Inflammatory macrophage treated with lipopolysaccharide for 4 hours (primary cell): ENCODE measurements around the gene OTOP3.

Experiments used
- DNase-seq: peaks from one replicate; pipeline ENCODE4 v3.0.0-alpha.2; 2020

The OTOP3 gene

DNA sequence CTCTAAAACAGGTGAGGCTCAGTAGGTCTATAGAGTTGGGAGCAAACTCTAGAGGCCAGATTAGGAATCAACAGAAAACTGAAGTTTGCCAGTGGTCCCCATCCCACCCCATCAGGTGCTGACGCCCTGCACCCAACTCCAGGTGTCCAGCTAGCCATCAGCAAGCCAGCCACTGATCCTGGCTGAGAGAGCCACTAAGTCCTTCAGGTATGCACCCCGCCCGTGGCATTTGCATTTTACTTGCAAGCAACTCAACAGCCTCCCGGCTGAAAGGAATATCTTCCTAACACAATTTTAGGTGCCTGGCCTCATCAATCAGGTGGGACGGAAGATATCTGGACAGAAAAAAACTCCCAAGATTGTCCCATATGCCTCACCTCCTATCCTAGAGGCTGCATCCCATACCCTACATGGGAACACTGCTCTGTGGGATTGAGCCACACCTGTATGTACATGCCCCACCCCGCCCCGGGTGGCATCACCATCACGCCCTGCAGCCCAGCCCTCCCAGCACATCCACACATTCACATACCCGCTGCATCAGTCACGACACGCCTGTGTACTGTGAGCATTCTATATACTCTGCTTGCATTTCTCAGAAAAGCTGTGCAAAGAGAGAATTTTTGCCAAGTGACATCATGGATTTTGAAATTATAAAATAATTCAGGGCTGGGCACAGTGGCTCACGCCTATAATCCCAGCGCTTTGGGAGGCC is 8.3 kb downstream of the OTOP3 start:
- no peak for DNase-seq

DNA sequence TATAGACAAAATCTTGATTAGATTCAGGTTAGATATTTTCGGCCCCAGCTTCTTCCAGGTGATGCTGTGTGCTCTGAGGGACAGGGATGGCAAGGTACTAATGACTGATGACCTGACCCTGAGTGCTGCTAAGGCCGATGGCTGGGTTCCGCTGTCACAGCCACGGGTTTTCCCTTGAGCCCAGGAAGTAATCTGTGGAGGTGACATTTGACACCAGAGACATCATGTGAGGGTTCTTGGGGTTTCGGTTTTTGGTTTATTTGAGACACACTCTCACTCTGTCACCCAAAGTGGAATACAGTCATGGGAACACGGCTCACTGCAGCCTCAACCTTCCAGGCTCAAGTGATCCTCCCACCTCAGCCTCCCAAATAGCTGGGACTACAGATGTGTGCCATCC is 9.8 kb downstream of the OTOP3 start:
- DNase-seq = peak; percentile 22

DNA sequence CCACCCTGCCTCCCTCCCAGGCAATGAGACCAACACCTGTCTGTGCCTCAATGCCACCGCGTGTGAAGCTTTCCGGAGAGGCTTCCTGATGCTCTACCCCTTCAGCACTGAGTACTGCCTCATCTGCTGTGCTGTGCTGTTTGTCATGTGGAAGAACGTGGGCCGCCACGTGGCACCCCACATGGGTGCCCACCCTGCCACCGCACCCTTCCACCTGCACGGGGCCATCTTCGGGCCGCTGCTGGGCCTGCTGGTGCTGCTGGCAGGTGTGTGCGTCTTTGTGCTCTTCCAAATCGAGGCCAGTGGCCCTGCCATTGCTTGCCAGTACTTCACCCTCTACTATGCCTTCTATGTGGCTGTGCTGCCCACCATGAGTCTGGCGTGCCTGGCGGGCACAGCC is 10.9 kb downstream of the OTOP3 start:
- DNase-seq = no peak

DNA sequence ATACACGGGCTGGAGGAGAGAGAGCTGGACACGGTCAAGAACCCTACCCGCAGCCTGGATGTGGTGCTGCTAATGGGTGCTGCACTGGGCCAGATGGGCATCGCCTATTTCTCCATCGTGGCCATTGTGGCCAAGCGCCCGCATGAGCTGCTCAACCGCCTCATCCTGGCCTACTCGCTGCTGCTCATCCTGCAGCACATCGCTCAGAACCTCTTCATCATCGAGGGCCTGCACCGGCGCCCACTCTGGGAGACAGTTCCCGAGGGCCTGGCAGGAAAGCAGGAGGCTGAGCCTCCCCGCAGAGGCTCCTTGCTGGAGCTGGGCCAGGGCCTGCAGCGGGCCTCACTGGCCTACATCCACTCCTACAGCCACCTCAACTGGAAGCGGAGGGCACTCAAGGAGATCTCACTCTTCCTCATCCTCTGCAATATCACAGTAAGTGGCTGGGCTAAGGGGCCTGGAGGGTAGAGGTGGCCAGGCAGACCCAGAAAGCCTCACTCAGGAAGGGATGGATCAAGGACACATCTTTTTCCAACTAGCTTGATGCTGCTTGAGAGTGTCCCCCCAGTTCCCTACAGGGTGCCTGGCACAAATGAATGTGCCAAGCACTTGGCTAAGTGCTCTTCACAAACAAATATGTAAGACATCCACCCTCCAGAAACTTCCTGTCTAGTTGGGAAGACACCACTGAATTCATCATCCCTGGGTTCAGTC is 11.5 kb downstream of the OTOP3 start:
- no peak for DNase-seq

DNA sequence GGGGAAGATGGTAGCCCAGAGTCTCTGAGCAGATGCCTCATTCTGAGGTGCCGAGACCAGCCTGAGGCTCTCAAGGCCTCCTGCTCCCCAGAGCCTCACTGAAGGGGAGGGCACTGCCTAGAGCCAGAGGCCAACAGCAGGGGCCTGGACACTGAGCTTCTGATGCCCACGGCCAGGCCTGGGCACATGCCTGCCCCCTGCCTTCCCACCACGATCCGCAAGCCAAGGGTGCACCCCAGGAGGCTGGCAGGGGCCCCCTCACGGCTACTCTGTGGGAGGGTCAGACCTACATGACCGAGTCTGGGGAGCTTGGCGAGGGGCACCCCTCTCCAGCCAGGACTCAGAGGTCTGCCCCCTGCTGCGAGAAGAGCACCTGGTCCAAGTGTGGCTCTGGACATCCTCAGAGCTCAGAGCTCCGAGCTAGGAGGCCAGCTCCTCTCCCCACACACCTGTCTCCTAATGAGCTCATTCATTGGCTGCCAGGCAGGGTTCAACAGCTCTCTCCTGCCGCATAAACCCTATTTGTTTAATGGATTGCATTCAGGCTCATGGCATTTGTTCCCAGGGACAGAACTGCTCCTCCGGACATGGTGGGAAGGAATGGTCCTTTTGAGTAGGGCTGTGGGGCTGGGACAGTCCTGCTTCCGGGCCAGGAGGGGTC is 13.9 kb downstream of the OTOP3 start:
- DNase-seq = no peak

DNA sequence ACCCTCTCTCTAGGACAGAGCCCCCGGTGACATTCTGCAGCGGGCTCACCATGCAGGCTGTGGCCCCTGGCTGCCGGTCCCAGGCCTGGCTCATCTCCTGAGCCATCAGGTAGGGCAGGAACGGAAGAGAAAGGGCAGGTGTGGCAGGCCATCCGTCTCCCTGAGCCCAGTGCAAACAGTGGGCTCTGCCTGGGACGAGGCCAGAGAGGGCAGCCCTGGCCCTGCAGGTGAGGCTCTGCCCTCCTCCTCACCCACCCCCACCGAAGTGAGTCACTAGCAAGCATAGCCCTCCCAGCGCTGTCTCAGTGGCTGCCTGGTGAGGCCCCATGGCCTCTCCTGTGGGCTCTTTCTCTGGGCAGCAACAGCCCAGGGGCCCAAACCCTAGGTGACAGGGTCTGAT is 14.5 kb downstream of the OTOP3 start:
- no peak for DNase-seq

DNA sequence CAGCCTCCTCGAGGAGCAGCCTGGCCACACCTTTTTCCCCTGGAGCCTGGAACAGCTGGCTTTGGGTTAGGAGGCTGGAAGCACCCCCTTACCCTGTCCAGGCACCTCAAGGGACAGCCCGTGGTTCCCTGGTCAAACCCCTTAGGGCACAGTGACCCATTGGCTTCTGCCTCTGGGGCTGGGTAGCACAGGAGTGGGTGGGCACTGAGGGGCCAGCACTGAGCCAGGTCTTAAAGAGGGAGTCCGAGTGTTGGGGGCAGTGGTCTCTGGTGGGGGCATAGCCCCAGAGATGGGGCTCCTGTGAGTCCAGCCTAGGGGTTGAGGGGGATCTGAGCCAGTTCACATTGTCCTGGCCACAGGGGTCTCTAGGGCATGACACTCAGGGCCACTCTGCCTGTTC is 15.4 kb downstream of the OTOP3 start:
- DNase-seq = no peak

DNA sequence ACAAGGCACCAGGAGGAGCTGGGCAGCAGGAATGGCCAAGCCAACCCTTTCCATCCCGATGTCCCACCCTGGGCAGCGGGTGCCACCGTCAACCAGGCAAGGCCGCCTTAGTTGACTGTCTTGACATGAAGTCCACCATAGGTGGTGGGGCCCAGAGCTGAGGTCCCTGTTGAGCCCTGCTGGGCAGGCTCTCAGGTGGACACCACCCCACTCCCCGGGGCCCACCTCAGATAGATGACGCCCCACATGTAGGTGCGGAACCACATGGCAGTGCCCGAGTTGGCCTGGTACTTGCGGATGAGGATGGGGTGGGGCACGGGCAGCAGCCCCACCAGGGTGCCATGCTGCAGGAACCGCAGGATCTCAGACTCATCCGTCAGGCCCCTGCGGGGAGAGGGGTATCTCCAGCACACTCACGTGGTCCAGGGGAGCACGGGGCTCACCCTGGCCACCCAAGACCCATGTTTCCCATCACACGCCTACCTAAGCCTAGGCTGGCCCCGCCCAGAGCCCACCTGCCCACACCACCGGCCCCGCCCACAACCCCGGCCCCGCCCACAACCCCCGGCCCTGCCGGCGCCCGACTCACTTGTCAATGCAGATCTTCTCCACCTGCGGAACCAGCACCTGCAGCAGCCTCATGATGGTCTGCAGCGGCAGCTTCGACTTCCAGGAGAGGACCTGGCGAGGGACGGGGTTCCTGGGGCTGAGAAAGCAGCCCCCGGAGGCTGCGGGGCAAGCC is 16.2 kb downstream of the OTOP3 start:
- no peak for DNase-seq

DNA sequence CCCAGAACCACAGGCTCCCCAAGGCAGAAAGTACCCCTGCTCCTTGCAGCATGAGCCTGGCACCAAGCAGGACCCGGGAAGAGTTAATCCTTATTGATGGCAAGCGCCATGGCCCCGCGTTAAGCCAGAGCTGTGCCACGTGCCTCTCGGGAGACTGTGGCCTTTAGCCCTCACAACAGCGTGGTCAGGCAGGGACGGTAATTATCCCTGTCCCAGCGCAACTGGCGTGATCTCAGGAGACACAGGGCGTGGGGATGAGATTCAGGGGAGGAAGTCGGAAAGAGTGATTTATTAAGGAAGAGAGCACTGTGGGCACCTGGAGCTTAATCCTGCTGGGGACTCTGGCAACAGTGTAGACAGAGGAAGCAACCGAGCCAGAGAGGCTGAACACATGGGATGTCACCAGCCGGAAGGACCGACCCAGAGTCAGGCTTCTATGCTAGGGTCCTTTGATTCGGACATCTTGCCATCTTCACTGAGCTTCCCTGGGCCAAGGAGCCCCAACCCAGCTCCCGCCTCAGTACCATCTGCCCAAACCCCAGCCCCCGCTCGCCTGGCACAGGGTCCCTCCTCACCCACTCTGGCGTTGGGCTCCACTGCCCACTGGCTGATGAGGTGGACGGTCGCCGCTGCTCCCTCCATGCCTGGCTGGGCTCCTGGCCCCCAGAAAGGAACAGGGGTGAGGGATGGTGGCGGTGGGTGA is 16.9 kb downstream of the OTOP3 start:
- no peak for DNase-seq

DNA sequence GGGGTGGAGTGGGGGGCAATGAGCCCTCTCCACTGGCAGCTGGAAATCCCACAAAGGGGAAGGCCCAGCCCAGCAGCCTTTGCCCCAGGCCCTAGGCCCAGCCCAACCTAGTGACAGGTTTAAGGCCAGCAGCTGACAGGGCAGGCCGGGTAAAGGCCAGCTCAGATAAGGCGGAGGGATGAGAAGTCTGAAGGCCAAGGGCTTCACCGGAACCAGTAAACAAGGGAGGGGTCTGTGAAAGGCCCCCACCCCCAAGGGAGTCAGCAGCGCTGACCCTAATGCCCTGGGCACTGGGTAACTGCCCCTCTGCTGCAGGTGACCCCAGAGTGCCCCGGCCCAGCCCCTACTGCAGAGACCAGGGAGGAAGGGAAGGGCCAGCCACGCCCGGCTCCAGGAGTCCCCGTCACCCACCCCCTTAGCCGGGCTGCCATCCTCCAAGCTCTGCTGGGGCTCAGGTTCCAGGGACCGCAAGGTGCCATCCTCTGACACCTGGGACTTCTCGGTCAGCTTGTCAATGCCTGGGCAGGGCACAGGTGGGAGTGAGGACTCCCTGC is 17.5 kb downstream of the OTOP3 start:
- no peak for DNase-seq

DNA sequence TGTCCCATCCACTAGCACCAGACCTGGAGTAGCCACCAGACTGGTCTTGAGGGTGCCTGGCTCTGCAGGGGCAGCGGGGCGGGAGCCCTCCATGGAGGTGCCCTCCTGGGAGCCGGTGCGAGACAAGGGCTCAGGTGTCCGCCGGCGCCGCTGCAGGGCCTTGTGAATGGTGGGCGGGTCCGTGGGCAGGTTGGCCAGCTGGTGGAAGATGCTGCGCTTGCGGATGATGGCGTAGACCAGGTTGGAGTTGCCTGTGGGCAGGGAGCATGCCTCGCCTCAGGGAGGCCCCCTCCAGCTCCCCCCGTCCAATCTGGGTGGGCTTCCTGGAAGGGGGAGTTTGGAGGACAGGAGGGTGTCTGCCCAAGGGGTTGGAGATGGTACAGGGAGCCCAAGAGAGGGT is 18.4 kb downstream of the OTOP3 start:
- DNase-seq = no peak

DNA sequence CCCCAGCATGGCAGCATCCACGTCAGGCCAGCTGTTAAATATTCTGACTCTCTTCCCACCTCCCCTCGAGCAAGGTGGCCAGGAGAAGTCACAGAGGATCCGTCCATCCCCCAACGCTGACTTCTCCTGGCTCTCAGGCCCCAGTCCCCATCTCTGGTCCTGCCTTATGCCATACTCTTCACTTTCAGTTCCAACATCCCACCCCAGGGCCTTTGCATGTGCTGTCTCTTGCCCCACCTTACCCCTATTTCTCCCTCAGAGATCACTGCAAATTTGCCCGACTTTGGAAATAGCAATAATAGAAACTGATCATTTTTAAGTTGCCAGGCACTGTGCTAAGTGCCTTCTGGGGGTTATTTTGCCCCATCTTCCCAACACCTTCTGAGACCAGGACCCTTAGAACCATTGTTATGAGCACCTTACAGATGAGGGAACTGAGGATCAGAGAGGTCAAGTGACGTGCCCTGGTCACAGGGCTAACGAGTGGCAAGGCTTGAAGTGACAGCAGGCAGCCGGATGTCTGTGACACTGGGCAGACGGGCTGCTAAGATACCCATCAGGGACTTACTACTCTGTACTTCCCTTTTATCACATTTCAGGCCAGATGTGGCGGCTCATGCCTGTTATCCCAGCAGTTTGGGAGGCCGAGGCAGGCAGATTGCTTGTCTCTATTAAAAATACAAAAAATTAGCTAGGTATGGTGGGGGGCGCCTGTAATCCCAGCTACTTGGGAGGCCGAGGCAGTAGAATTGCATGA is 19.1 kb downstream of the OTOP3 start:
- DNase-seq = no peak

DNA sequence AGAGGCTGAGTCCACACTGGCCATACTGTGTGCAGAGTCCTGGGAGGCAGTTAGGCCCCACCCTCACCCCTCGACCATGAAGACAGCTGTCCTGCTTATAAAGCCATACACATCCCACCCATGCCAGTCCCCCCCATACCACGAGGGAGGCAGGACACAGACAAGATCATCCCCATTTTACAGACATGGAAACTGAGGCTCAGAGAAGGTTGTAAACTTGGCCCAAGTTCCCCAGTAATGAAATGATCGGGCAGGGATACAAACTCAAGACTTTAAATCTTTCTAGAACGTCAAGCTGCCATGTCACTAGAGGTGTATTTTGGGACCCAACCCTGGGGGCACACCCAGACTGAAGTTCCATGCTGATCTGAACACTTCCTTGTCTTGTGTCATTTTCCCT is 20.4 kb downstream of the OTOP3 start:
- DNase-seq = no peak

DNA sequence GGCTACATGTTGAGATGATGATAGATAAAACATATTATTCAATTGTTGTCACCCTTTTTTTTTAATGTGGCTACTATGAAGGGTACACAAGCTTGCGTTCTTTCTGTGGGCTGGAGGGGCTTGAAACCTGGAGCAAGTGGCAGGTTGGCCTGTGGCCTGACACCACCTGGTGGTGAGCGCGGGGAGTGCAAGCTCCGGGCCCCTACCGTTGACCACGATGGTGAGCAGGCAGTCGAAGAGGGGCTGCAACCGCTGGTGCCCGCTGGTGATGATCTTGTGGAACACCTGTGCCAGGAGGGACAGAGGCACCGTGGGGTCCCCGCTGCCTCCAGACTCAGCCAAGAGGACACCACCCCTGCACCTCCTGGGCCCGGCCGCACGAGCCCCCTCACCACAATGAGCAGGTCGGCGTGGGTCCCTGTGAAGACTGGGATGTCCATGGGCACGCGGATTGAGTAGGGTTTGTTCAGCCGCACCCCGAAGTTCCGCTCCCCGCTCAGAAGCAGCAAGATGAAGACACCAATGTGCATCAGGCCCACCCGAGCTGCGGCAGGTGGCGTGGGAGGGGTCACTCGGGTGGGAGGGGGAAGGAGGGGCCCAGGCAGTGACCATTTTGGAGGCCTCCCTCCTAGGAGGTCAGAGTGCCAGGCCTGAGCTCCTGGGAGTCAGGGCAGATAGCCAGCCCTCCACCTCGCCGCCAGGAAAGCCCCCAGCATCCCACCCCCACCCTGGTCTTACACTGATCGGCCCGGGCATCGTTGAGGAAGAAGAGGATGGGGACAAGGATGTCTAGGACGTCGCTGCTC is 22.4 kb downstream of the OTOP3 start:
- peak; percentile 61 for DNase-seq

DNA sequence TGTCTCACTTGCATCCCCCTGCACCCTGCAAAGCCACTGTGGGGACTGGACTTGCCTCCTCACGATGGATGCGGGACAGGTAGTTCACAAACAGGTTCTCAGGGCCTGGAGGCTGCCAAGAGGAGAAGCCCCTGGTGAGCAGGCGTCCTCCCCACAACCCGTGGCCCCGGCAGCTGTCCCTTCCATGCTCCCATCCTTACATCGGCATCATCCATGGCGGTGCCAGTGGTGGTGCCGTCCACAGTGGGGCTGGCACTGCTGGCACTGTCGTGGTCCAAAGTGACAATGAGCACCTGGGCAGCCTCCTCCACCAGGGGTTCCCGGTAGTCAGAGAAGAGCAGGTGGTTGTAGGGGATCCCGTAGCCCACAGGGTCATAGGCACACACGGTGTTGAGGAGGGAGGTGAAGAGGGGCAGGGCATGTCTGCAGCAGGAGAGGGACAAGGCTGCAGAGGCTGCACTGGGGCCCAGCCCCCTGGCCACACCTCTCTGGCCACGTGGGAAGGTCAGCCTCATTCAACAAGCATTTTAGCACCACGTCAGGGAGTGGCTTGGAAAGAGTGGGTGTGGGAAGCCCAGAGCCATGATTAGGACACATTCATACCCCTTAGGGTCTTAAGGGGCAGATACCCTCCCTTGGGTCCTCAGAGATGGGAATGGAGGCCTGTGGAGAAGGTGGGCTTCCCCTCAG is 24.3 kb downstream of the OTOP3 start:
- no peak for DNase-seq

DNA sequence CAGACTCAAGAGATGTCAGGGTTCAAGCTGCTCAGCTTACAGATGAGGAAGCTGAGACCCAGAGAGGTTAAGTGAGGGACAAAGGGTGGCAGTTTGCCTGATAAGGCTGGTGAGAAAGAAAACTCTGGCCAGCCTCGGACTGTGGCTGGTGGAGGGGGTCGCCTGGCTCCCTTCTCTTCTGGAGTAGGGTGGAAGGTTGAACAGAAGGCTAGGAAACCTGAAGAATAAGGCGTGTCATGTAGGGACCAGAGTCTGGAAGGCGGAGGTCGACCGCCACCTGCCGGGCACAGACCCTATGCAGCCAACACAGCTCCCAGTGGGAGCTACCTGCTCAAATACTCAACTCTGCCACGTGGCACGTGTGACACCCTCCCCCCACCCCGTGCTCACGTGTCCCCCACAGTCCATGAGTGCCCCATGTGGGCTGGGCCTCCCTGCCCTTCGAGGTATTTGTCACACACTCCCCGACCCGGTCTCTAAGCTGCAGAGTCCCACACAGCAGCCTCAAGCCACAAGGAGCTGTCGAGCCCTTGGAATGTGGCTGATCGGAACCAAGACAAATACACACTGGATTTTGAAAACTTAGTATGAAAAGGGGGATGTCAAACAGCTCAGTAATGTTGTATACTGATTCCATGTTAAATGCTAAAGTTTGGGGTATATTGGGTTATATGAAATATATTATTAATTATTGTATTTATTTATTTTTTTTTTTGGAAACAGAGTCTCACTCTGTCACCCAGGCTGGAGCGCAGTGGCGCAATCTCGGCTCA is 25.1 kb downstream of the OTOP3 start:
- DNase-seq = peak; percentile 19

DNA sequence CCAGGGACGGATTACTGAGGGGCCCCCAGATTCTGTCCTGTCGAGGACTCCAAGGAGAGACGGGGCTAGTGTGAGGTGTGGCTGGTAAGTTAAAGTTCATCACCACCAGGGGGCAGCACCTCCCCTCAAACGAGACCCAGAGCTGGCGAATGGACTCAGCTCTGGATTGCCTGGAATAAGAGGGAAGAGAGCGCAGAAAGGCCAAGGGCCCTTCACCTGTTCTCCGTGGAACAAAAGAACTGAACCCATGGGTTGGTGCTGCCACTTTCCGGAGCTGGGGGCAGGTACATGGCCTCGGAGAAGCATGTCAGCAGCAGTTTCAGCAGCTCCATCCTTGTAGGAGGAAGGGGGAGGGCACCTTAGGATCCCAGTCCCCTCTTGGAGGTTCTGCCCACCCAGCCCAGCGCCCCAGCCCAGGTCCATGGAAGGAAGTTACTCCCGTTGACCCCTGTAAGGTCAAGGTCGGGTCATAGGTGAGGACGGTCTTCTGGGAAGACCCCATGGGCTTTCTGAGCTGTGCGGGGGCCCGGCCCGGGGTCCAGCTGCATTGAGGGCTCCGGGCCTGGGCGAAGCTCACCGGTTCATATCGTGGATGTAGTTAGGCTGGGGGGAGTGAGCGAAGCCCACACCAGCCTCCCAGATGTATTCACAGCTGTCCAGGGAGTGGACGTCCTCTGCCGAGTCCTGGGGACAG is 26.1 kb downstream of the OTOP3 start:
- DNase-seq = peak; percentile 76

DNA sequence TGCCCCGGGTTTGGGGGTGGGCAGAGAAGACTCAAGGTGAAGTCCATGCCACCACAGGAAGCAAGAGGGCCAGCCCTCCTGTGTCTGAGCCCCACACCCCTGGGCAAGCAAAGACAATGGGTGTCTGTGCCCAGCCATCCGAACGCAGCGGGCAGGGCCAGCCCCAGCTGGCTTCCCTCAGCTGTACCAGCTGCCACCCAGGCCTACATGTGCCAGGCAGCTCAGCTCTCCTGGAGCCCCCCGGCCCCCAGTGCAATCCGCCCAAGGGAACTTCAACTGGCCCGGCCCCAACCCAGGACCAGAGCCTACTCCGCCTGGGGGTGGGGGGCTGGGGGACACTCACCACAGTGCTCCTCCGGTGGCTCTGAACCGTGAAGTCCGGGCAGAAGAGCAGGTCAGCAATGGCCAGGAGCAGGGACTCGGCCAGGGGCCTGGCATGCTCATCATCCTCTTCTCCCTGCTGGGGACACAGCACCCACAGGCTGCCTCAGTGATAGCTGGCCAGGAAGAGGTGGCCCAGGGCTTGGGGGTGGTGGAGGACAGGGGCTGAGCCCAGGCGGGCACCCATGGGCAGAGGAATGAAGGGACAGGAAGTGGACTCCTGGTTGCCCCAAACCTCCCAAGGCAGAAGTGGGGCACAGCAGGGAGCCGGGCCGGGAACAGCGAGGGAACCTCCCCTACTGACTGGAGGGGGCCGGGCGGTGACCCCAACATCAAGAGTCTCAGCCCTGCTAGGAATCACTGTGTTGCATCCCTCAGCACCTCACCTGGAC is 27.1 kb downstream of the OTOP3 start:
- no peak for DNase-seq
